ENCODE results near the gene KEL.

Gene KEL

GRCh38 chr7:142948603-142949002 lies 13.6 kb downstream of the KEL start:
- ChIA-PET POLR2A (no interaction called here), CTCF (no interaction called here)
- DNase-seq (ENCODE audit: extremely low spot score) = no peak
- TF ChIP-seq NFRKB (IDR thresholded peaks at IDR 0.05) (no peak), HDGF (IDR thresholded peaks at IDR 0.05; ENCODE audit: borderline replicate concordance) (no peak), ARNT (IDR thresholded peaks at IDR 0.05) (no peak), SP1 (IDR thresholded peaks at IDR 0.05) (no peak), BHLHE40 (IDR thresholded peaks at IDR 0.05; ENCODE audit: borderline replicate concordance) (no peak), ZNF384 (IDR thresholded peaks at IDR 0.05) (no peak)

GRCh38 chr7:142945001-142945400 lies 17.2 kb downstream of the KEL start:
- no peak for DNase-seq (ENCODE audit: extremely low spot score)
- ChIA-PET POLR2A (no interaction called here), CTCF (no interaction called here)
- no peak for TF ChIP-seq NFRKB (IDR thresholded peaks at IDR 0.05)
- no peak for TF ChIP-seq LEF1 (IDR thresholded peaks at IDR 0.05; ENCODE audit: borderline replicate concordance)
- no peak for TF ChIP-seq ELF4 (IDR thresholded peaks at IDR 0.05)
- TF ChIP-seq ZNF384 (IDR thresholded peaks at IDR 0.05) = no peak
- TF ChIP-seq L3MBTL2 (conservative IDR thresholded peaks at IDR 0.05) = no peak

- ChIA-PET CTCF (interaction anchor here (0.8 kb wide), 1 partner anchor 21 kb away, joined by 3 read pairs; no protein-coding TSS in a partner anchor), POLR2A (interaction anchor here (0.5 kb wide), 1 partner anchor 44 kb away, joined by 3 read pairs; no protein-coding TSS in a partner anchor)
- TF ChIP-seq ARNT (IDR thresholded peaks at IDR 0.05) (no peak), FOXM1 (IDR thresholded peaks at IDR 0.05; ENCODE audit: borderline replicate concordance) (no peak), PKNOX1 (IDR thresholded peaks at IDR 0.05) (no peak), TARDBP (IDR thresholded peaks at IDR 0.05) (no peak), FOXK2 (IDR thresholded peaks at IDR 0.05) (no peak), SP1 (IDR thresholded peaks at IDR 0.05) (no peak), SUZ12 (IDR thresholded peaks at IDR 0.05) (no peak), ELF4 (IDR thresholded peaks at IDR 0.05) (no peak), NFRKB (IDR thresholded peaks at IDR 0.05) (no peak), BHLHE40 (IDR thresholded peaks at IDR 0.05; ENCODE audit: borderline replicate concordance) (no peak), HDGF (IDR thresholded peaks at IDR 0.05; ENCODE audit: borderline replicate concordance) (no peak)
- no peak for DNase-seq (ENCODE audit: extremely low spot score)
Measured at GRCh38 chr7:142943706-142944268, 18.4 kb downstream of the KEL start.

- ChIA-PET POLR2A (no interaction called here), CTCF (no interaction called here)
- no peak for DNase-seq (ENCODE audit: extremely low spot score)
- TF ChIP-seq CTBP1 (IDR thresholded peaks at IDR 0.05; ENCODE audit: borderline replicate concordance) = no peak
- no peak for TF ChIP-seq FOXA1 (IDR thresholded peaks at IDR 0.05)
- TF ChIP-seq NFRKB (IDR thresholded peaks at IDR 0.05) = no peak
- no peak for TF ChIP-seq PKNOX1 (IDR thresholded peaks at IDR 0.05)
- no peak for TF ChIP-seq TARDBP (IDR thresholded peaks at IDR 0.05)
- no peak for TF ChIP-seq LEF1 (IDR thresholded peaks at IDR 0.05; ENCODE audit: borderline replicate concordance)
- TF ChIP-seq FOXK2 (IDR thresholded peaks at IDR 0.05) = no peak
- TF ChIP-seq BHLHE40 (IDR thresholded peaks at IDR 0.05; ENCODE audit: borderline replicate concordance) = no peak
- TF ChIP-seq HDGF (IDR thresholded peaks at IDR 0.05; ENCODE audit: borderline replicate concordance) = no peak
- TF ChIP-seq FOXM1 (IDR thresholded peaks at IDR 0.05; ENCODE audit: borderline replicate concordance) = no peak
- TF ChIP-seq ARNT (IDR thresholded peaks at IDR 0.05) = no peak
- no peak for TF ChIP-seq SUZ12 (IDR thresholded peaks at IDR 0.05)
- no peak for TF ChIP-seq ZNF384 (IDR thresholded peaks at IDR 0.05)
- TF ChIP-seq ELF4 (IDR thresholded peaks at IDR 0.05) = no peak
- TF ChIP-seq L3MBTL2 (conservative IDR thresholded peaks at IDR 0.05) = no peak
- TF ChIP-seq SP1 (IDR thresholded peaks at IDR 0.05) = no peak
Measured at GRCh38 chr7:142942746-142943145, 19.4 kb downstream of the KEL start.

GRCh38 chr7:142941541-142941940 lies 20.6 kb downstream of the KEL start:
- CTCF ChIA-PET = interaction anchor here (0.6 kb wide), 1 partner anchor 13 kb away, joined by 3 read pairs; no protein-coding TSS in a partner anchor
- POLR2A ChIA-PET = no interaction called here
- TF ChIP-seq ELF4 (IDR thresholded peaks at IDR 0.05) (no peak), FOXK2 (IDR thresholded peaks at IDR 0.05) (no peak), HDGF (IDR thresholded peaks at IDR 0.05; ENCODE audit: borderline replicate concordance) (no peak), ARNT (IDR thresholded peaks at IDR 0.05) (no peak), TARDBP (IDR thresholded peaks at IDR 0.05) (no peak), FOXM1 (IDR thresholded peaks at IDR 0.05; ENCODE audit: borderline replicate concordance) (no peak), LEF1 (IDR thresholded peaks at IDR 0.05; ENCODE audit: borderline replicate concordance) (no peak), BHLHE40 (IDR thresholded peaks at IDR 0.05; ENCODE audit: borderline replicate concordance) (no peak), CTBP1 (IDR thresholded peaks at IDR 0.05; ENCODE audit: borderline replicate concordance) (no peak), PKNOX1 (IDR thresholded peaks at IDR 0.05) (no peak), SUZ12 (IDR thresholded peaks at IDR 0.05) (no peak), NFRKB (IDR thresholded peaks at IDR 0.05) (no peak), L3MBTL2 (conservative IDR thresholded peaks at IDR 0.05) (no peak), SP1 (IDR thresholded peaks at IDR 0.05) (no peak), ZNF384 (IDR thresholded peaks at IDR 0.05) (no peak), FOXA1 (IDR thresholded peaks at IDR 0.05) (no peak)
- no peak for DNase-seq (ENCODE audit: extremely low spot score)

GRCh38 chr7:142940966-142941535 lies 21.1 kb downstream of the KEL start:
- no peak for DNase-seq (ENCODE audit: extremely low spot score)
- no peak for TF ChIP-seq NFRKB (IDR thresholded peaks at IDR 0.05)
- CTCF ChIA-PET = interaction anchor here (0.6 kb wide), 1 partner anchor 13 kb away, joined by 3 read pairs; no protein-coding TSS in a partner anchor
- POLR2A ChIA-PET = no interaction called here
